Panc1 (cell line): ENCODE measurements around the gene PLBD2. TPM values are rescaled to one million over a fixed set of nuclear protein-coding genes. Genes with fewer than 3 reads are reported as not detected.

Experiments
- ATAC-seq: fragments of 200-7000 bp; cut with Tn5 transposase; 2 replicates; pipeline ENCODE4 v1.9.1; 2020; ENCODE audit warnings: mild to moderate bottlenecking, moderate library complexity
- BruUV-seq: library from RNA; stranded (reverse); fragments of 400-500 nt; replicated peaks from 2 replicates; lab custom pipeline; 2021; lab: Mats Ljungman, UMichigan
- CTCF ChIA-PET: fragments of 300-600 bp; sonication (Branson Sonifier 250); formaldehyde crosslinking; loops from one replicate; lab custom pipeline; 2022; ENCODE audit warnings: antibody characterized with exemption; lab: Charles Lee
- POLR2A ChIA-PET: fragments of 300-600 bp; sonication (Branson Sonifier 250); formaldehyde crosslinking; loops from one replicate; lab custom pipeline; 2022; ENCODE audit warnings: antibody characterized with exemption; lab: Charles Lee
- DNase-seq: peaks from one replicate; pipeline ENCODE4 v3.0.0-alpha.2; 2010; ENCODE audit warnings: low read depth, low spot score
- H3K27ac ChIP-seq: 2 replicates; pipeline ENCODE4 v1.5.1; 2011; ENCODE audit warnings: mild to moderate bottlenecking, low read length, inconsistent platforms
- H3K27me3 ChIP-seq: fragments of 200-500 bp; sonication (Bioruptor generic); 2 replicates; pipeline ENCODE4 v1.6.0; 2014; ENCODE audit warnings: low read length, inconsistent platforms; ENCODE audit not compliant: control insufficient read depth, insufficient read depth
- H3K36me3 ChIP-seq: fragments of 200-500 bp; sonication (Bioruptor generic); 2 replicates; pipeline ENCODE4 v1.5.1; 2014; ENCODE audit warnings: inconsistent platforms, mild to moderate bottlenecking, low read length, moderate library complexity; ENCODE audit not compliant: control insufficient read depth, insufficient read depth
- H3K4me1 ChIP-seq: 2 replicates; pipeline ENCODE4 v1.5.1; 2011; ENCODE audit warnings: inconsistent platforms, mild to moderate bottlenecking, low read length, moderate library complexity; ENCODE audit not compliant: control insufficient read depth, insufficient read depth
- H3K4me3 ChIP-seq, 2 experiments: 2 replicates each; pipeline ENCODE4 v1.5.1; 2011 to 2012; ENCODE audit warnings: low read depth in 2 of 2, low read length in 2 of 2, mild to moderate bottlenecking in 2 of 2, inconsistent platforms in 1 of 2, moderate library complexity in 1 of 2
- H3K9me3 ChIP-seq: fragments of 200-500 bp; sonication (Bioruptor generic); 2 replicates; pipeline ENCODE4 v1.5.1; 2014; ENCODE audit warnings: low read depth, mild to moderate bottlenecking, inconsistent platforms, low read length, moderate library complexity; ENCODE audit not compliant: control insufficient read depth, insufficient read depth
- POLR2AphosphoS5 ChIP-seq: IDR thresholded peaks from 2 replicates; pipeline ENCODE4 v1.6.1; 2012; ENCODE audit warnings: mild to moderate bottlenecking, low read depth, low read length, moderate library complexity
- SIN3A ChIP-seq: IDR thresholded peaks from 2 replicates; pipeline ENCODE4 v1.6.1; 2012; ENCODE audit warnings: low read depth, mild to moderate bottlenecking, low read length, moderate library complexity, borderline replicate concordance; ENCODE audit not compliant: insufficient read depth
- TCF7L2 ChIP-seq: IDR thresholded peaks from 2 replicates; pipeline ENCODE4 v1.6.1; 2011; ENCODE audit warnings: mild to moderate bottlenecking, low read depth, low read length, inconsistent platforms
- in situ Hi-C: cut with HindIII; loops from 2 replicates; pipeline ENCODE4 v1.10.0; 2016; ENCODE audit warnings: low sequenced_read_pairs, low pct_unique_long_range_greater_than_20kb
- intact Hi-C: fragments of 100-400 bp; cut with micrococcal nuclease; formaldehyde crosslinking; loops from one replicate; pipeline ENCODE4 v1.10.0; 2022; ENCODE audit not compliant: unreplicated experiment
- total RNA-seq: library from RNA; stranded (reverse); gene quantifications from one replicate; pipeline ENCODE4 v1.2.1, GENCODE V29; 2021; ENCODE audit not compliant: unreplicated experiment
- TF ChIP-seq, protein P1 (sequence below): fragments of 450-650 bp; IDR thresholded peaks from 2 replicates; pipeline ENCODE4 v1.5.1; 2017; ENCODE audit warnings: mild to moderate bottlenecking
- TF ChIP-seq, protein P2 (sequence below), 2 experiments: IDR thresholded peaks; 2 replicates each; pipeline ENCODE4 v1.6.1; 2011 to 2012; ENCODE audit warnings: low read depth in 2 of 2, control low read depth in 1 of 2, low read length in 1 of 2, mild to moderate bottlenecking in 1 of 2, moderate library complexity in 1 of 2; ENCODE audit not compliant: insufficient read depth in 1 of 2

PLBD2 gene
- total RNA-seq, 1 experiment from 2014 or later = 69.7 TPM

DNA sequence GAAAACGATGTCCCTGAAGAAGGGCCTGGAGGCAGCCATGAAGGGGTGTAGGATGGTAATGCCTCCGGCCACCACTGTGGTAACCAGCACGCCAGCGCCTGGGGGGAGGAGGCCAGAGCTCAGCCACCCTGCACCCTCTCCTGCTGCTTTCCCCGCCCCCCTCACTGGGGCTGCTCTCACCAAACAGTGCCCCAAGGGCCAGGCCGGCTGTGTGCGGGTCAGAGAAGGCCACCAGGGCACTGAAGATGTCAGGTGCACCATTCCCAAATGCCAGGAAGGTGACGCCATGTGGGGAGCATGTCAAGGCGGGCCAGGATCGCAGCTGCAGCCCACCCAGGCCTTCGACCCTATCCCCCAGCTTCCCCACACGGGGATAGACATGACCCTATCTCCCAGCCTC is 38.0 kb upstream of the PLBD2 start:
- ChIA-PET CTCF (no interaction called here), POLR2A (no interaction called here)
- BruUV-seq = no TSS peak
- H3K36me3 ChIP-seq = no peaks in the 10 kb centered on the region
- H3K4me1 ChIP-seq = no peaks in the 10 kb centered on the region
- H3K4me3 ChIP-seq = no peak overlapping the region
- H3K9me3 ChIP-seq = no peaks in the 10 kb centered on the region
- in situ Hi-C loops = no loop called here
- H3K27ac ChIP-seq = no peak overlapping the region
- TF ChIP-seq POLR2AphosphoS5 = no peak
- TF ChIP-seq, protein P1, sequence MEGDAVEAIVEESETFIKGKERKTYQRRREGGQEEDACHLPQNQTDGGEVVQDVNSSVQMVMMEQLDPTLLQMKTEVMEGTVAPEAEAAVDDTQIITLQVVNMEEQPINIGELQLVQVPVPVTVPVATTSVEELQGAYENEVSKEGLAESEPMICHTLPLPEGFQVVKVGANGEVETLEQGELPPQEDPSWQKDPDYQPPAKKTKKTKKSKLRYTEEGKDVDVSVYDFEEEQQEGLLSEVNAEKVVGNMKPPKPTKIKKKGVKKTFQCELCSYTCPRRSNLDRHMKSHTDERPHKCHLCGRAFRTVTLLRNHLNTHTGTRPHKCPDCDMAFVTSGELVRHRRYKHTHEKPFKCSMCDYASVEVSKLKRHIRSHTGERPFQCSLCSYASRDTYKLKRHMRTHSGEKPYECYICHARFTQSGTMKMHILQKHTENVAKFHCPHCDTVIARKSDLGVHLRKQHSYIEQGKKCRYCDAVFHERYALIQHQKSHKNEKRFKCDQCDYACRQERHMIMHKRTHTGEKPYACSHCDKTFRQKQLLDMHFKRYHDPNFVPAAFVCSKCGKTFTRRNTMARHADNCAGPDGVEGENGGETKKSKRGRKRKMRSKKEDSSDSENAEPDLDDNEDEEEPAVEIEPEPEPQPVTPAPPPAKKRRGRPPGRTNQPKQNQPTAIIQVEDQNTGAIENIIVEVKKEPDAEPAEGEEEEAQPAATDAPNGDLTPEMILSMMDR = no peak
- TF ChIP-seq SIN3A = no peak
- TF ChIP-seq, protein P2, sequence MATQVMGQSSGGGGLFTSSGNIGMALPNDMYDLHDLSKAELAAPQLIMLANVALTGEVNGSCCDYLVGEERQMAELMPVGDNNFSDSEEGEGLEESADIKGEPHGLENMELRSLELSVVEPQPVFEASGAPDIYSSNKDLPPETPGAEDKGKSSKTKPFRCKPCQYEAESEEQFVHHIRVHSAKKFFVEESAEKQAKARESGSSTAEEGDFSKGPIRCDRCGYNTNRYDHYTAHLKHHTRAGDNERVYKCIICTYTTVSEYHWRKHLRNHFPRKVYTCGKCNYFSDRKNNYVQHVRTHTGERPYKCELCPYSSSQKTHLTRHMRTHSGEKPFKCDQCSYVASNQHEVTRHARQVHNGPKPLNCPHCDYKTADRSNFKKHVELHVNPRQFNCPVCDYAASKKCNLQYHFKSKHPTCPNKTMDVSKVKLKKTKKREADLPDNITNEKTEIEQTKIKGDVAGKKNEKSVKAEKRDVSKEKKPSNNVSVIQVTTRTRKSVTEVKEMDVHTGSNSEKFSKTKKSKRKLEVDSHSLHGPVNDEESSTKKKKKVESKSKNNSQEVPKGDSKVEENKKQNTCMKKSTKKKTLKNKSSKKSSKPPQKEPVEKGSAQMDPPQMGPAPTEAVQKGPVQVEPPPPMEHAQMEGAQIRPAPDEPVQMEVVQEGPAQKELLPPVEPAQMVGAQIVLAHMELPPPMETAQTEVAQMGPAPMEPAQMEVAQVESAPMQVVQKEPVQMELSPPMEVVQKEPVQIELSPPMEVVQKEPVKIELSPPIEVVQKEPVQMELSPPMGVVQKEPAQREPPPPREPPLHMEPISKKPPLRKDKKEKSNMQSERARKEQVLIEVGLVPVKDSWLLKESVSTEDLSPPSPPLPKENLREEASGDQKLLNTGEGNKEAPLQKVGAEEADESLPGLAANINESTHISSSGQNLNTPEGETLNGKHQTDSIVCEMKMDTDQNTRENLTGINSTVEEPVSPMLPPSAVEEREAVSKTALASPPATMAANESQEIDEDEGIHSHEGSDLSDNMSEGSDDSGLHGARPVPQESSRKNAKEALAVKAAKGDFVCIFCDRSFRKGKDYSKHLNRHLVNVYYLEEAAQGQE (IDR thresholded peaks at IDR 0.05; ENCODE audit: insufficient read depth in 1 of 2, low read depth in 2 of 2, low read length in 1 of 2) = no peak
- TF ChIP-seq TCF7L2 = no peak
- no peak for ATAC-seq
- no peaks in the 10 kb centered on the region for H3K27me3 ChIP-seq
- intact Hi-C loops = no loop called here
- DNase-seq = no peak

GRCh38 chr12:113322343-113322742 is 36.0 kb upstream of the PLBD2 start:
- intact Hi-C loops (no loop called here), in situ Hi-C loops (no loop called here)
- Histone ChIP-seq H3K27me3 (no peaks in the 10 kb centered on the region), H3K4me3 (no peak overlapping the region), H3K36me3 (no peaks in the 10 kb centered on the region), H3K4me1 (no peaks in the 10 kb centered on the region), H3K27ac (no peak overlapping the region), H3K9me3 (no peaks in the 10 kb centered on the region)
- DNase-seq = no peak
- POLR2A ChIA-PET = no interaction called here
- CTCF ChIA-PET = no interaction called here
- ATAC-seq = no peak
- TF ChIP-seq, protein P1 = no peak
- TF ChIP-seq TCF7L2 (no peak), POLR2AphosphoS5 (no peak), SIN3A (no peak)
- TF ChIP-seq, protein P2 (IDR thresholded peaks at IDR 0.05; ENCODE audit: insufficient read depth in 1 of 2, low read depth in 2 of 2, low read length in 1 of 2) = no peak
- BruUV-seq = no TSS peak
